ENCODE measurements around the gene MPPED2.

DNA sequence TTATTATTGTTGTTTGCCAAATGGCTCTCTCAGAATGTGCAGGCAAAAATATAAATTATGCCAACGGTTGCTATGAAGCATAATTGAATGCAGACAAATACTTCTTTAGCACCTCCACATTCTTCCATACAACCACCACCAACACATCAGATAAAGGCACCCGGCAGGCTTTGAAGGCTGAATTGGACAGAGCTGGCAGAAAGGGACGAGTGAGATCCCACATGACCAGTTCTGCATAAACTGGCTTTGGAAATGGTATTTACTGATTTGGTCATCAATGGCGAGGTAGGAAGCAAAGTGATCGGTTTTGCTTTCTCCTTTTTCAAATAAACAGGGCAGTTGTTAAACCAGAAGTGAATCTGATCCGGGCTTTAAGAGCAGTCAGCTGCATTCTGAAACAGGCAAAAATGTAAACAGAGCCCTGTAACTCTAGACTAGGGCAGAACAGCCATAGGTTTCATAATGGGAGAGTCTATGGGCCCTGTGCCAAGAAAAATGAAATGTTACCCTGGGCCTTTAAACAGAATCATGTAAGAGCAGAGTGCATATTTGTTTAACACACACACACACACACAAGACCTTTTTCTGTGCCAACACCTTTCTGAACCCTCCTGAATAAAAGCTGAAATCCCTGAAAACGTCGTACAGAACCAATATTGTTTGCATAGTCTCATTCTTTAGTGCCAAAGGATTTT, 97.7 kb downstream of the MPPED2 start:
- TF ChIP-seq EZH2 (IDR thresholded peaks at IDR 0.05; ENCODE audit: insufficient read depth, low read length): no peak
- TF ChIP-seq, protein P1, sequence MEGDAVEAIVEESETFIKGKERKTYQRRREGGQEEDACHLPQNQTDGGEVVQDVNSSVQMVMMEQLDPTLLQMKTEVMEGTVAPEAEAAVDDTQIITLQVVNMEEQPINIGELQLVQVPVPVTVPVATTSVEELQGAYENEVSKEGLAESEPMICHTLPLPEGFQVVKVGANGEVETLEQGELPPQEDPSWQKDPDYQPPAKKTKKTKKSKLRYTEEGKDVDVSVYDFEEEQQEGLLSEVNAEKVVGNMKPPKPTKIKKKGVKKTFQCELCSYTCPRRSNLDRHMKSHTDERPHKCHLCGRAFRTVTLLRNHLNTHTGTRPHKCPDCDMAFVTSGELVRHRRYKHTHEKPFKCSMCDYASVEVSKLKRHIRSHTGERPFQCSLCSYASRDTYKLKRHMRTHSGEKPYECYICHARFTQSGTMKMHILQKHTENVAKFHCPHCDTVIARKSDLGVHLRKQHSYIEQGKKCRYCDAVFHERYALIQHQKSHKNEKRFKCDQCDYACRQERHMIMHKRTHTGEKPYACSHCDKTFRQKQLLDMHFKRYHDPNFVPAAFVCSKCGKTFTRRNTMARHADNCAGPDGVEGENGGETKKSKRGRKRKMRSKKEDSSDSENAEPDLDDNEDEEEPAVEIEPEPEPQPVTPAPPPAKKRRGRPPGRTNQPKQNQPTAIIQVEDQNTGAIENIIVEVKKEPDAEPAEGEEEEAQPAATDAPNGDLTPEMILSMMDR (IDR thresholded peaks at IDR 0.05; ENCODE audit: insufficient read depth, low read depth, low read length): no peak
